Erythroblast (primary cell): ENCODE results near the gene TBCK.

Experiments used
- DNase-seq, 2 experiments: peaks; one replicate each; lab custom pipeline; 2025; lab: John Stamatoyannopoulos, UW
- GATA1 ChIP-seq: IDR thresholded peaks from 2 replicates; pipeline ENCODE4 v1.6.1; 2011; ENCODE audit warnings: low read depth, mild to moderate bottlenecking, control low read depth, low read length, moderate library complexity
- POLR2A ChIP-seq: IDR thresholded peaks from 2 replicates; pipeline ENCODE4 v1.6.1; 2011; ENCODE audit warnings: mild to moderate bottlenecking, low read length

The TBCK gene

GRCh38 chr4:106287353-106287969 lies 28.5 kb downstream of the TBCK start:
- peak; percentile 6 to 53 for DNase-seq
- no peak for TF ChIP-seq POLR2A
- no peak for TF ChIP-seq GATA1

- TF ChIP-seq GATA1 (no peak), POLR2A (no peak)
These were observed 29.4 kb downstream of the TBCK start for GRCh38 chr4:106286611-106287010.

GRCh38 chr4:106284227-106284626 lies 31.8 kb downstream of the TBCK start:
- TF ChIP-seq POLR2A (no peak), GATA1 (no peak)
- no peak for DNase-seq

More at GRCh38 chr4:106286611-106287010, 29.4 kb downstream of the TBCK start:
- DNase-seq: no peak

GRCh38 chr4:106277140-106277675 lies 38.8 kb downstream of the TBCK start:
- DNase-seq: no peak

GRCh38 chr4:106273831-106274230 lies 42.2 kb downstream of the TBCK start:
- TF ChIP-seq GATA1 (no peak), POLR2A (no peak)
- no peak for DNase-seq

More at GRCh38 chr4:106277140-106277675, 38.8 kb downstream of the TBCK start:
- TF ChIP-seq POLR2A (no peak), GATA1 (no peak)

DNA sequence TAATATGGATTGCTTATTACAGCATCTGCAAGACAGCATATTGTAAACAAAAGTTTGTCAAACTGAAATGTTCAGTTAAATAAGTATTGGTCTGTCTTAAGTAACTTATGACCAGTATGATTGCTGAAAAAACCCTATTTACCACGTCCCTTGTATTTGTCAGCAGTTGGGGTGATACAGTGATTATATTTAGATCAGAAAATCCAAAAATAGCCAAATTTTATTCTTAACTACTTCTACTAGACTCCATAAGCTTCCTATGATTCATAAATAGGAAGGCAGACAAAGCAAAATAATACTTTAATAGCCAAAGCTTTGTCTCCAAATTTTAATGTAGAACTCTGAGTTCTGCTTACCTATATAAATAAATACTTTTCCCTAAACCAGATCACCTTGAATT lies 45.3 kb downstream of the TBCK start:
- DNase-seq: no peak
- TF ChIP-seq GATA1 (no peak), POLR2A (no peak)

DNA sequence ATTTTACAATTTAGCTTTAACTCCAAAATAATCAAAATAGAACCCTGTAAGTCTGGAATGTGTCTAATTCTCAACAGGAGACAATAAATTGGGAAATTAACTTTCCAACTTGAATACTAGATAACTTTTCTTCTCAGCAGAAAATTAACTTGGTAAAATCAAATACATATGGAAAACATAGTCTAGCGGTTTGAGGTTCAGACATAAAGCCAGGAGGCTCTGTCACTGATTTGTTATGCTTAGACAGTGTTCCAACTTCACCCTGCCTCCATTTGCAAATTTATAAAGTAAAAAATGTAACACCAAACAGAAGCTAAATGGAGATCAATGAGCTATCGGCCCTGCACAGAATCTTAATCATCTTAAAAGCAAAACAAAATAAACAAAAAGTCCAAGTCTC lies 46.3 kb downstream of the TBCK start:
- no peak for TF ChIP-seq POLR2A
- no peak for TF ChIP-seq GATA1
- no peak for DNase-seq

DNA sequence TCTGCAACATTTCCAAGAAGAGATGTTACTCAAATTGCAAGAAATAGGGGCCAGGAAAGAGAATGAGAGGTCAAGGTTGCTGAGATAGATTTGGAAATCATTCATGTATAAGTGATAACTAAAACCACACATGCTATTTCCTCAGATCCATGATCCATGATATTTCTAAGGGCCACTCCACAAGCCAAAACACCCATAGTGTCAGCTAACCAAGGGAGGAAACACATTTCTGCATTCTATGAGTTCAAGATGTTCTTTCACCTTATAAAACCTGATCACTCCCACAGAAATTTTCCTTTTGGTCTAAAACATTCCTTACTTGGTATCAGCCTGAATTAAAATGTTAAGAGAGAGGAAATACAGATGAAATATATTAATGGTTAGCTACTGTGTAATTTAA lies 47.2 kb downstream of the TBCK start:
- TF ChIP-seq POLR2A (no peak), GATA1 (no peak)
- no peak for DNase-seq

GRCh38 chr4:106266201-106266600 lies 49.8 kb downstream of the TBCK start:
- TF ChIP-seq GATA1: no peak
- peak; percentile 57 to 58 for DNase-seq

DNA sequence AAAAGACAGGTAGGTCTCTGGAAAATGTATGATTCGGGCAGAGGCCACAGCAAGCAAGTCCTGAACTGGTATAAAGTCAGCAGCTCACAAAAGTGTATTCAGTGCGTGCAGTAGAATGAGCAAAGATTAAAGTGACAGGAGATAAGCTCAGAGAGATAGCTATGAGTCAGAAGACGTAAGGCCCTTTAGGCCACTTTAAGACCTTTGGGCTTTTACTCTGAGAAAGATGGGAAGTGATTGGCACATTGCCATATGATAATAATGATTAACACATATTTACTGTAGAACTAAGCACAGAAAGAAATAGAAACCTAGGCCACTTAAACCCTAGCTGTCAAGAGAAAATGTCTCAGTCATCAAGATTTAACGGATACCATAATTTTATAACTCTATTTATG lies 51.7 kb downstream of the TBCK start:
- DNase-seq: peak; percentile 40 to 43
- TF ChIP-seq POLR2A (no peak), GATA1 (no peak)

GRCh38 chr4:106263594-106264330 lies 52.2 kb downstream of the TBCK start:
- TF ChIP-seq GATA1 (no peak), POLR2A (no peak)
- no peak for DNase-seq

DNA sequence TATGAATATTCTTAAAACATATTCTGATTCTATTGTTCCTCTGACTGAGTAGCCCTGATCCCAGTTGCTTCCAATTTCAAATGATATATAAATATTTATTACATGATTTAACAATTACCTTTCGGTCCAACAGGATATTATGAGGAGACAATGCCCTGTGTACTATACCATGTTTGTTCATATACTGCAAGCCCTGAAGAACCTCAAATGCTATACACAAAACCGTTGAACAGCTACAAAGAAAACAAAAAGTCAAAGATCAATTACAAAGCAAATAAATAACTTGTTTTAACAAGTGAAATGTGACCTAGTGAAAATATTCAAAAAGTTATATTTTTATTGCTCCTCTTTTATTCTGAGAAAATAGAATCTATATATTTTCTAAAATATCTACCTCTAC lies 54.0 kb downstream of the TBCK start:
- DNase-seq: no peak
- TF ChIP-seq GATA1 (no peak), POLR2A (no peak)

GRCh38 chr4:106258145-106259045 lies 57.6 kb downstream of the TBCK start:
- TF ChIP-seq POLR2A (no peak), GATA1 (no peak)
- no peak for DNase-seq
